ENCODE measurements around the gene SPATA18.
"Not testable (repeated sequence)": the region's sequence is repeated elsewhere in the genome, so short reads cannot be mapped to it uniquely, and the experiment has no call there.

Gene SPATA18

DNA sequence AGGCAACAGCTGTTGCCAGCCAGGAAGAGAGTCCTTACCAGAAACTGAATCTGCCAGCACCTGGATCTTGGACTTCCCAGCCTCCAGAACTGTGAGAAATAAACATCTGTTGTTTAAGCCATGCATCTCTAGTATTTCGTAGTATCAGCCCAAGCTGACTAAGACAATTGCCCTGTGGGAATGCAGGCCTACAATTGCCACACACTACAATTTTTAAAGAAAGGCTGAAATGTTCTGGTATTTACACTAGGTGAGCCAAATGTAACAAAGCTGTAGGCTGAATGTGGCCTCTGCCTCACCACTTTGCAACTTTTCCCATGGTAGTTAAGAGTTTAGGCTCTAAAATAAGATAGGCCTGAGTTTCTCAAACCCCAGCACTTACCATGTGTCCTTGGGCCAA is 59.1 kb downstream of the SPATA18 start:
- no peak for DNase-seq

DNA sequence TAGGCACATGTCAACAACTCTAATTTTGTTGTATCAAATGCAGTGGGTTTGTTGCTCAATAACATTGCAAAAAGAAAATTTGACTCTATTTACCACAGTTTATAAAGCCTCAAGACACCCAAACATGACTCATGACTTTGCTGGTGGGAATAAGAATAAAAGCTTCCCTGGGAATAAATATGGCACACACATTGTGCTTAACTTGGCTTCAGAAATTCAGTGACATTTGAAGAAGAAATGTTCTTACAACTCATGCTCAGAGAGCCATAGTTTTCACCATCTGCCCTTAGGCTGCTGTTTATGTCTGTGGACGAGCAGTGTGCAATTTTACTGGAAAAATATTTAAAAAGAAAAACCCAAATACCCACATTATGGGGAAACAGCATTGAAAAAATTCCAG is 60.9 kb downstream of the SPATA18 start:
- DNase-seq: no peak

DNA sequence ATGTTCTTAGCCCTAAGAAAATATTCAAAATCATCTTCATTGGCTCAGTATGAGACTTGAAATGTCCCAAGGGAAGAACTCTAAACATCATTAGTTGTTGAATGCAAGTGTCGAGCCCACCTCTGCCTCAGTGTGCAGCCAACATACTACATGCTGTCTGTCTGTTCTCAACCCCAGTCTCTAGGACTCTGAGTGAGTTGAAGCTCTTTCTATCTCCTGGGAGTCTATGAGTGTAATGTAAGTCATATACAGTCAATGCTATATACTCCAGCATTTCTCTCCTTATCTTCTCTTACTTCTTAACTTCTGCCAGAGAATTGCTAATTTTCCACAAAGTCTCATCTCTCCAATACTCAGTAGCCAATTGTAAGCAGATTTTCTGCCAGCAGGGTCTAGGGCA is 61.3 kb downstream of the SPATA18 start:
- no peak for DNase-seq

- DNase-seq: no peak
Measured at GRCh38 chr4:52116641-52117040, 65.5 kb downstream of the SPATA18 start.

DNA sequence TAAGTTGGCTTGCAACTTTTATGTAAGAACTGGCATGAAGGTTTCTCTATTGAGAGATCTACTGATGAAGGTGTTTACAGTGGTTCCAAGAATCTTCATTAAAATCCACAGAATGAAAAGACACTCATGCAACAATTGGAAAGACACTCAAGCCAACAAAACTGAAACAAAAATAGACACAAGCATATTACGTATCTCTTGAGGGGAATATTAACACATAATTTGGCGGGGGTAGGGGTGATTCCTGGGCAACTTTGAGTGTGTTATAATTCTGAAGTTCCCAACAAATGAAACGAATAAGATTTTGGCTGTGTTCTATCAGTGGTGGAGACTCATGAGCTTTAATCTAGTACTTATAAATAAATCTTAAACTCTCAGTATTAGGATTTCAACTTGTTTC is 75.1 kb downstream of the SPATA18 start:
- no peak for DNase-seq

DNA sequence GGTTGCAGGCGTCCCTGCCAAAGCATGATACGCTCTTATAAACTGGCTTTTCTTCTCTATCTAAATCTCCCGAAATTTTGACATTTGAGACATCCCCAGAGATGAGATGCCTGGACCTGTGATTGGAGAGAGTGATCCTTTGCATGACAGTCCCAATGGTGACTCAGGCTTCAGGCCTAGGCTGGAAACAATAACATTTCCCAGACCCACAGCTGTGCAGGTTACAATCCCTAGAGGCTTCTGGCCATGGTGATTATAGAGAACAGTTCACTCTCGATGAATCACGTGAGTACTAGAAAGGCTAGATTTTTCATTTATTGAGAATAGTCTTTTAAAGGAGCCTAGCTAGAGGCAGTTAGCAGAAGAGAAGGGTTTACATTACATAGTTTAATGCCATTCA is 75.9 kb downstream of the SPATA18 start:
- DNase-seq: no peak

- no peak for DNase-seq
Measured at GRCh38 chr4:52135171-52135570, 84.1 kb downstream of the SPATA18 start.

DNA sequence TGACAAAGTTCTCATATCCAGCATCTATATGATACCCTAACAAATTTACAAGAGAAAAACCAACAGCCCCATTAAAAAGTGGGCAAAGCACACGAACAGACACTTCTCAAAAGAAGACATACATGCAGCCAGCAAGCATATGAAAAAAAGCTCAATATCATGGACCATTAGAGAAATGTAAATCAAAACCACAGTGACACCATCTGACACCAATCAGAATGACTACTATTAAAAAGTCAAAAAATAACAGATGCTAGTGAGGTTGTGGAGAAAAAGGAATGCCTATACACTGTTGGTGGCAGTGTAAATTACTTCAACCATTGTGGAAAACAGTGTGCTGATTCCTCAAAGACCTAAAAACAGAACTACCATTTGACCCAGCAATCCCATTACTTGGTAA is 86.0 kb downstream of the SPATA18 start:
- DNase-seq: not testable (repeated sequence)

- DNase-seq: no peak
Measured at GRCh38 chr4:52142816-52143215, 91.7 kb downstream of the SPATA18 start.

DNA sequence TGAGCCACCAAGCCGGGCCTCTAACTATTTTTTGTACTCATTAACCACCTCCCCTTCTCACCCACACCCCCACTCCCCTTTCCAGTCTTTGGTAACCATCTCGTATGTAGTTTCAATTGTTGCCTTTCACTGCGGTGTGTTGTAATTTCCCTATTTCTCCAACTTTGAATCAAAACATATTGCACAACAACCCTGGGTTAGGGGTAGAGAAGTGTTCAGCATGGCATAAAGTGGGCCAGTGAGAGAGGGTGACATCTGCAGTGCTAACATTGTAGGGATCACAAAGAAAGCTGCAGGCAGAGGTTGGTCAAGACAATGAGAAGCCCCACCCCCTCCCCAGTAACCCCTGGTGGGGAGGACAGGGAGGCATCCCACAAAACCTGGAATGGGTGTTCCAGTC is 92.7 kb downstream of the SPATA18 start:
- DNase-seq: no peak

DNA sequence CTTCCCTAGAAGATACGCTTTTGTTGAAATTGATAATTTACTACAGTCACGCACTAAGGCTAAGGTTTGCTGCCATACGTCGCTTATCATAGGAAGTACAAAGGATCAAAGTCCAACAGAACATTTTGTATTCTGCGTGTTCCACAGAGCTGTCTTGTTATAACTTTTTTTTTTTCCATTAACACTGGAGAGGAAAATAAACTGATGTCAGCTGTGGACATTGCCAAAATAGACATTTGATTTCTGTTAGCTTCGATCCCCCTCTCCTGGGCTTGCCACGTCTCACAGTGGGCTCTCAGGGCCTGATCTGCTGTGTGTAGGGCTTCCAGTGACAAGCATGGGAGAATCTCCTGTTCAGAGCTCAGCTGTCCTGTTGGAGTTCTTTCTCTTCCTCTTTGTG is 93.3 kb downstream of the SPATA18 start:
- no peak for DNase-seq
